Measurements from ENCODE around the gene THBD.

DNA sequence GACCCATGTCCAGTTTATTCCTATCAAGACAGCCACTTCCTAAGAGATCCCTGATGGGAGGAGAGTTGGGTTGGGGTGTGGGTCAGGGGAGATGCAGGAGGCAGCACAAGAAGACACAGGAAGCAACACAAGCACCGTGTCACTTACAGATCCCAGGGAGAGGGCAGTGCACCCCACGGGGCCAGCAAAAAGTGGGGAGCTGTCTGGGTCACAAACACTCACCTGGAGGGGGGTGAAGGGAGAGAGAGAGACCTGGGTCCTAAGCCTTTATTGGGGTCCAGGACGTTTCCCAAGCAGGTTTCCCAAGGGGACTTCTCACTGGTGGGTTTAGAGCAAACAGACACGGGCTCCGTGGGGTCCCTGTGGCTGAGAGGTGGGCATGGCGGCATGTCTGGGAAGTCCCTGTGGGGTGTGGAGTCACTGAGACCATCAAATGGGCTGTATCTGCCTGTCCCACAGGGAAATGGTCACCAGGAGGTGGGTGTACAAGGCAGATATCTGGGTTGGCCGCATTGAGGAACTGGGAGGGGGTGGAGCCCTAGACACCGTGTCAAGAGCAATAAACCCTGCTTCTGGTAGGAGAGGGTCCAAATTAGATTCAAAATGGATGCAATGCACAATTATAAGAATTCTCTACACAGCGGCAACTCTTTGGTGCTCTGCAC lies 38.2 kb upstream of the THBD start:
- TF ChIP-seq RFX5 (IDR thresholded peaks at IDR 0.05; ENCODE audit: low read depth, low read length) = no peak
- TF ChIP-seq CTCF (conservative IDR thresholded peaks at IDR 0.05; ENCODE audit: low read depth, low read length) = no peak
